Measurements from ENCODE around the gene ST6GALNAC6. TPM values are rescaled to one million over a fixed set of nuclear protein-coding genes. Genes with fewer than 3 reads are reported as not detected.

The ST6GALNAC6 gene
- total and polyA plus RNA-seq, 4 donors, result 22.5 to 40.4 (median 32.3) TPM

- DNase-seq (ENCODE audit: low spot score), result peak; percentile 67
These were observed 823 bp downstream of the ST6GALNAC6 start for GRCh38 chr9:127898433-127899127.

More at GRCh38 chr9:127898433-127899127, 823 bp downstream of the ST6GALNAC6 start:
- WGBS, result 6% methylated on average over 32 of the region's 32 CpGs
- H3K4me3 ChIP-seq (ENCODE audit: low read depth in 1 of 3, low read length in 3 of 3), result peak overlapping the region; percentile 77 to 92 (median 83)
- peaks cover 0 to 2% (median 1%) of the 10 kb centered on the region in 4 donors for H3K9me3 ChIP-seq (ENCODE audit: control insufficient read depth in 4 of 4, low read length in 3 of 4)
- peak overlapping the region; percentile 43 to 88 for H3K9ac ChIP-seq (ENCODE audit: low read depth in 1 of 2, low read length in 2 of 2)
- peaks cover 0 to 31% (median 26%) of the 10 kb centered on the region in 4 donors for H3K4me1 ChIP-seq (ENCODE audit: control insufficient read depth in 4 of 4, insufficient read depth in 4 of 4, low read length in 3 of 4)
- peaks cover 13 to 25% (median 15%) of the 10 kb centered on the region in 4 donors for H3K36me3 ChIP-seq (ENCODE audit: control insufficient read depth in 4 of 4, insufficient read depth in 3 of 4, low read depth in 1 of 4, low read length in 3 of 4)
- TF ChIP-seq NR2F2 (IDR thresholded peaks at IDR 0.05) (peak; percentile 73), GABPA (IDR thresholded peaks at IDR 0.05 in 1 of 2, conservative IDR thresholded peaks at IDR 0.05 in 1 of 2) (no peak), HNF4G (IDR thresholded peaks at IDR 0.05) (no peak), ZBTB33 (IDR thresholded peaks at IDR 0.05) (no peak), JUND (IDR thresholded peaks at IDR 0.05) (no peak), YY1 (IDR thresholded peaks at IDR 0.05) (peak; percentile 20), MAX (IDR thresholded peaks at IDR 0.05) (no peak), EGR1 (IDR thresholded peaks at IDR 0.05; ENCODE audit: low read depth in 2 of 2) (peak; percentile 84 to 88), SP1 (IDR thresholded peaks at IDR 0.05) (peak; percentile 73), RXRA (IDR thresholded peaks at IDR 0.05) (peak; percentile 75 to 78), HNF4A (conservative IDR thresholded peaks at IDR 0.05) (peak in 1 of 2 donors; percentile 37), REST (IDR thresholded peaks at IDR 0.05) (peak; percentile 58), RAD21 (IDR thresholded peaks at IDR 0.05) (peak in 1 of 2 donors; percentile 5)
- no peaks in the 10 kb centered on the region for H3K27me3 ChIP-seq (ENCODE audit: control insufficient read depth in 4 of 4, insufficient read depth in 4 of 4, low read length in 3 of 4)
- H3K27ac ChIP-seq (ENCODE audit: low read depth in 1 of 2, low read length in 2 of 2), result peak overlapping the region; percentile 93 to 96
